PC-9 (cell line): ENCODE results near the gene OSBPL3. TPM values are rescaled to one million over a fixed set of nuclear protein-coding genes. Genes with fewer than 3 reads are reported as not detected.

ENCODE experiments used
- BruUV-seq: library from RNA; stranded (reverse); fragments of 400-500 nt; replicated peaks from 2 replicates; lab custom pipeline; 2021; lab: Mats Ljungman, UMichigan
- CTCF ChIA-PET: fragments of 300-600 bp; sonication (Branson Sonifier 250); formaldehyde crosslinking; loops from one replicate; lab custom pipeline; 2022; ENCODE audit warnings: antibody characterized with exemption; lab: Charles Lee
- POLR2A ChIA-PET: fragments of 300-600 bp; sonication (Branson Sonifier 250); formaldehyde crosslinking; loops from one replicate; lab custom pipeline; 2022; ENCODE audit warnings: antibody characterized with exemption; ENCODE audit not compliant: unreplicated experiment; lab: Charles Lee
- DNase-seq, 2 experiments: peaks; one replicate each; pipeline versions ENCODE4 v3.0.0 to v3.0.0-alpha.2; 2015 to 2022; ENCODE audit warnings: mixed read lengths in 1 of 2
- H2AFZ ChIP-seq: fragments of 200-600 bp; sonication (generic); 2 replicates; pipeline ENCODE4 v1.8.1; 2017; ENCODE audit warnings: antibody characterized with exemption
- H3F3A ChIP-seq: fragments of 200-600 bp; sonication (generic); 2 replicates; pipeline ENCODE4 v1.8.1; 2017; ENCODE audit warnings: antibody characterized with exemption, mild to moderate bottlenecking, low read depth; ENCODE audit not compliant: insufficient read depth
- H3K27ac ChIP-seq: fragments of 200-600 bp; sonication (generic); 2 replicates; pipeline ENCODE4 v1.6.1; 2016; ENCODE audit warnings: mixed run types
- H3K27me3 ChIP-seq: fragments of 200-600 bp; sonication (generic); 2 replicates; pipeline ENCODE4 v1.6.1; 2016; ENCODE audit warnings: low read depth, mixed run types; ENCODE audit not compliant: insufficient read depth
- H3K36me3 ChIP-seq: fragments of 200-600 bp; sonication (generic); 2 replicates; pipeline ENCODE4 v1.6.1; 2016; ENCODE audit warnings: low read depth, mixed run types
- H3K4me1 ChIP-seq: fragments of 200-600 bp; sonication (generic); replicated peaks from 2 replicates; pipeline ENCODE4 v1.6.1; 2016; ENCODE audit warnings: mixed run types; ENCODE audit not compliant: insufficient read depth
- H3K4me2 ChIP-seq: fragments of 200-600 bp; sonication (generic); 2 replicates; pipeline ENCODE4 v1.6.1; 2017; ENCODE audit warnings: mixed run types
- H3K4me3 ChIP-seq: fragments of 200-600 bp; sonication (generic); 2 replicates; pipeline ENCODE4 v1.6.1; 2016; ENCODE audit warnings: mixed run types
- H3K79me2 ChIP-seq: fragments of 200-600 bp; sonication (generic); 2 replicates; pipeline ENCODE4 v1.6.1; 2017; ENCODE audit warnings: low read depth, mixed run types
- H3K9me2 ChIP-seq: fragments of 200-600 bp; sonication (generic); 2 replicates; pipeline ENCODE4 v1.8.1; 2017; ENCODE audit warnings: mild to moderate bottlenecking; ENCODE audit not compliant: insufficient read depth
- H3K9me3 ChIP-seq: fragments of 200-600 bp; sonication (generic); 2 replicates; pipeline ENCODE4 v1.8.1; 2016; ENCODE audit warnings: low read depth; ENCODE audit not compliant: insufficient read depth
- H4K20me1 ChIP-seq: fragments of 200-600 bp; sonication (generic); 2 replicates; pipeline ENCODE4 v1.8.1; 2017; ENCODE audit not compliant: insufficient read depth
- CTCF ChIP-seq: fragments of 200-600 bp; sonication (generic); conservative IDR thresholded peaks from 2 replicates; pipeline ENCODE4 v1.6.1; 2017; ENCODE audit warnings: mixed run types, antibody characterized with exemption, mild to moderate bottlenecking, moderate library complexity
- EZH2 ChIP-seq: fragments of 200-600 bp; sonication (generic); IDR thresholded peaks from 2 replicates; pipeline ENCODE4 v1.8.0; 2017; ENCODE audit warnings: antibody characterized with exemption, low read depth
- intact Hi-C: fragments of 100-400 bp; cut with micrococcal nuclease; formaldehyde crosslinking; loops from one replicate; pipeline ENCODE4 v1.10.0; 2022; ENCODE audit not compliant: unreplicated experiment
- total RNA-seq: library from RNA; stranded (reverse); gene quantifications from 2 replicates; pipeline ENCODE4 v1.2.3, GENCODE V29; 2021

The OSBPL3 gene
- total RNA-seq, 1 experiment from 2014 or later: 87.6 TPM

- no peak overlapping the region for H3K27ac ChIP-seq
- TF ChIP-seq CTCF (no peak), EZH2 (no peak)
- no peaks in the 10 kb centered on the region for H3K27me3 ChIP-seq
- peaks cover 15% of the 10 kb centered on the region for H3K4me1 ChIP-seq
- H3F3A ChIP-seq: no peaks in the 10 kb centered on the region; the same call in 1 of the 2 replicates
- H3K9me3 ChIP-seq: no peaks in the 10 kb centered on the region
- peak overlapping the region; percentile 85; the same call in 1 of the 2 replicates for H3K4me2 ChIP-seq
- H2AFZ ChIP-seq: no peak overlapping the region
- no peaks in the 10 kb centered on the region for H4K20me1 ChIP-seq
- DNase-seq: no peak
- CTCF ChIA-PET: no interaction called here
- no peaks in the 10 kb centered on the region for H3K9me2 ChIP-seq
- intact Hi-C loops: loop anchor here (2.0 kb wide), 1 partner anchor 337 kb away; no protein-coding TSS in a partner anchor
- no peak overlapping the region for H3K4me3 ChIP-seq
- no peaks in the 10 kb centered on the region for H3K79me2 ChIP-seq
- POLR2A ChIA-PET: no interaction called here
- BruUV-seq: no TSS peak
- no peaks in the 10 kb centered on the region for H3K36me3 ChIP-seq
Measured at GRCh38 chr7:24755541-24756407, 224.2 kb downstream of the OSBPL3 start.

GRCh38 chr7:24754906-24755506 lies 225.0 kb downstream of the OSBPL3 start:
- CTCF ChIA-PET: no interaction called here
- Histone ChIP-seq H3K27ac (no peak overlapping the region), H3K36me3 (no peaks in the 10 kb centered on the region), H3K4me1 (peaks cover 15% of the 10 kb centered on the region), H3K9me3 (no peaks in the 10 kb centered on the region), H3K9me2 (no peaks in the 10 kb centered on the region), H3K4me3 (no peak overlapping the region), H3K4me2 (no peak overlapping the region), H3F3A (no peaks in the 10 kb centered on the region; the same call in 1 of the 2 replicates), H2AFZ (no peak overlapping the region), H3K79me2 (no peaks in the 10 kb centered on the region), H4K20me1 (no peaks in the 10 kb centered on the region), H3K27me3 (no peaks in the 10 kb centered on the region)
- POLR2A ChIA-PET: no interaction called here
- TF ChIP-seq EZH2: no peak
- no peak for TF ChIP-seq CTCF
- DNase-seq: no peak
- intact Hi-C loops: no loop called here
- no TSS peak for BruUV-seq

GRCh38 chr7:24752073-24752800 lies 227.7 kb downstream of the OSBPL3 start:
- intact Hi-C loops: no loop called here
- CTCF ChIA-PET: interaction anchor here (0.6 kb wide), 1 partner anchor 1425 kb away, joined by 5 read pairs; no protein-coding TSS in a partner anchor
- no peaks in the 10 kb centered on the region for H3K36me3 ChIP-seq
- POLR2A ChIA-PET: no interaction called here
- H3K9me3 ChIP-seq: no peaks in the 10 kb centered on the region
- no TSS peak for BruUV-seq
- H2AFZ ChIP-seq: no peak overlapping the region
- no peak overlapping the region for H3K4me2 ChIP-seq
- no peak overlapping the region for H3K4me3 ChIP-seq
- no peaks in the 10 kb centered on the region for H4K20me1 ChIP-seq
- H3K27me3 ChIP-seq: no peaks in the 10 kb centered on the region
- DNase-seq: no peak
- no peak for TF ChIP-seq CTCF
- TF ChIP-seq EZH2: no peak
- H3K79me2 ChIP-seq: no peaks in the 10 kb centered on the region
- no peaks in the 10 kb centered on the region for H3K9me2 ChIP-seq
- H3K27ac ChIP-seq: no peak overlapping the region
- H3F3A ChIP-seq: no peaks in the 10 kb centered on the region; the same call in 1 of the 2 replicates
- peaks cover 7% of the 10 kb centered on the region for H3K4me1 ChIP-seq
